SK-N-SH (cell line): ENCODE results near the gene GNL2.

Experiments used
- CTCF ChIP-seq: fragments of 200-600 bp; sonication (generic); IDR thresholded peaks from 2 replicates; pipeline ENCODE4 v1.6.1; 2017; ENCODE audit warnings: antibody characterized with exemption, mild to moderate bottlenecking, moderate library complexity
- FOSL2 ChIP-seq: IDR thresholded peaks from 2 replicates; pipeline ENCODE4 v1.4.0; 2012; ENCODE audit warnings: low read depth, mild to moderate bottlenecking, moderate library complexity, borderline replicate concordance
- NFIC ChIP-seq: IDR thresholded peaks from 2 replicates; pipeline ENCODE4 v1.4.0; 2012; ENCODE audit warnings: borderline replicate concordance
- REST ChIP-seq: IDR thresholded peaks from 2 replicates; pipeline ENCODE4 v1.6.1; 2012; ENCODE audit warnings: mild to moderate bottlenecking, low read depth, low read length, moderate library complexity
- TAF1 ChIP-seq: IDR thresholded peaks from 2 replicates; pipeline ENCODE4 v1.6.1; 2012; ENCODE audit warnings: low read depth, mild to moderate bottlenecking, low read length, moderate library complexity, borderline replicate concordance
- ZBTB33 ChIP-seq: IDR thresholded peaks from 2 replicates; pipeline ENCODE4 v1.4.0; 2012; ENCODE audit warnings: low read depth, borderline replicate concordance
- TF ChIP-seq, protein P1 (sequence below): fragments of 150-350 bp; IDR thresholded peaks from 2 replicates; pipeline ENCODE4 v1.6.1; 2017; ENCODE audit warnings: antibody characterized with exemption, low read length, low read depth, borderline replicate concordance
- TF ChIP-seq, protein P2 (sequence below): IDR thresholded peaks from 2 replicates; pipeline ENCODE4 v1.4.0; 2012; ENCODE audit warnings: low read depth, borderline replicate concordance
- TF ChIP-seq, protein P3 (sequence below): IDR thresholded peaks from 2 replicates; pipeline ENCODE4; 2012

DNA sequence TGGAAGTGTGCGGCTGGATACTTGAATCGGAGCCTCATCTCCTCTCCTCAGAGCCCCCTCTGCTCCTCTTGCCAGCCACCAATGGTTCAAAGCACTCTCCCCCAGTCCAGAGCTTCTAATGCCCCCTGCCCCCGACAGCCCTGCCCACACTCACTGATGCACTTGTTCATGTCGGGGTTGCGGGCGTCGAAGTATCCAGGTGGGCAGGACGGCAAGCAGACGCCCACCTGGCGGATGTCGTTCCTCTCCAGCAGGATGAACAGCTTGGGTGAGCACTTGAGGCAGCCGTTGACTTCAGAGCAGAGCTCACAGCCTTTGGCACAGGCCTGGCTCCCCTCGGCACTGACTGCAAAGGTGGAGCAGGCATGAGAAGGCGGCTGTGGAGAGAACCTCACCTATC is 20.6 kb upstream of the GNL2 start:
- TF ChIP-seq CTCF (no peak), TAF1 (no peak), NFIC (no peak), REST (no peak), FOSL2 (no peak), ZBTB33 (no peak)
- TF ChIP-seq, protein P1, sequence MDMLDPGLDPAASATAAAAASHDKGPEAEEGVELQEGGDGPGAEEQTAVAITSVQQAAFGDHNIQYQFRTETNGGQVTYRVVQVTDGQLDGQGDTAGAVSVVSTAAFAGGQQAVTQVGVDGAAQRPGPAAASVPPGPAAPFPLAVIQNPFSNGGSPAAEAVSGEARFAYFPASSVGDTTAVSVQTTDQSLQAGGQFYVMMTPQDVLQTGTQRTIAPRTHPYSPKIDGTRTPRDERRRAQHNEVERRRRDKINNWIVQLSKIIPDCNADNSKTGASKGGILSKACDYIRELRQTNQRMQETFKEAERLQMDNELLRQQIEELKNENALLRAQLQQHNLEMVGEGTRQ = no peak
- TF ChIP-seq, protein P2, sequence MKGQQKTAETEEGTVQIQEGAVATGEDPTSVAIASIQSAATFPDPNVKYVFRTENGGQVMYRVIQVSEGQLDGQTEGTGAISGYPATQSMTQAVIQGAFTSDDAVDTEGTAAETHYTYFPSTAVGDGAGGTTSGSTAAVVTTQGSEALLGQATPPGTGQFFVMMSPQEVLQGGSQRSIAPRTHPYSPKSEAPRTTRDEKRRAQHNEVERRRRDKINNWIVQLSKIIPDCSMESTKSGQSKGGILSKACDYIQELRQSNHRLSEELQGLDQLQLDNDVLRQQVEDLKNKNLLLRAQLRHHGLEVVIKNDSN = no peak
- TF ChIP-seq, protein P3, sequence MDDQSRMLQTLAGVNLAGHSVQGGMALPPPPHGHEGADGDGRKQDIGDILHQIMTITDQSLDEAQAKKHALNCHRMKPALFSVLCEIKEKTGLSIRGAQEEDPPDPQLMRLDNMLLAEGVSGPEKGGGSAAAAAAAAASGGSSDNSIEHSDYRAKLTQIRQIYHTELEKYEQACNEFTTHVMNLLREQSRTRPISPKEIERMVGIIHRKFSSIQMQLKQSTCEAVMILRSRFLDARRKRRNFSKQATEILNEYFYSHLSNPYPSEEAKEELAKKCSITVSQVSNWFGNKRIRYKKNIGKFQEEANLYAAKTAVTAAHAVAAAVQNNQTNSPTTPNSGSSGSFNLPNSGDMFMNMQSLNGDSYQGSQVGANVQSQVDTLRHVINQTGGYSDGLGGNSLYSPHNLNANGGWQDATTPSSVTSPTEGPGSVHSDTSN = no peak
